Measurements from ENCODE around the gene PGBD5.

Gene PGBD5

DNA sequence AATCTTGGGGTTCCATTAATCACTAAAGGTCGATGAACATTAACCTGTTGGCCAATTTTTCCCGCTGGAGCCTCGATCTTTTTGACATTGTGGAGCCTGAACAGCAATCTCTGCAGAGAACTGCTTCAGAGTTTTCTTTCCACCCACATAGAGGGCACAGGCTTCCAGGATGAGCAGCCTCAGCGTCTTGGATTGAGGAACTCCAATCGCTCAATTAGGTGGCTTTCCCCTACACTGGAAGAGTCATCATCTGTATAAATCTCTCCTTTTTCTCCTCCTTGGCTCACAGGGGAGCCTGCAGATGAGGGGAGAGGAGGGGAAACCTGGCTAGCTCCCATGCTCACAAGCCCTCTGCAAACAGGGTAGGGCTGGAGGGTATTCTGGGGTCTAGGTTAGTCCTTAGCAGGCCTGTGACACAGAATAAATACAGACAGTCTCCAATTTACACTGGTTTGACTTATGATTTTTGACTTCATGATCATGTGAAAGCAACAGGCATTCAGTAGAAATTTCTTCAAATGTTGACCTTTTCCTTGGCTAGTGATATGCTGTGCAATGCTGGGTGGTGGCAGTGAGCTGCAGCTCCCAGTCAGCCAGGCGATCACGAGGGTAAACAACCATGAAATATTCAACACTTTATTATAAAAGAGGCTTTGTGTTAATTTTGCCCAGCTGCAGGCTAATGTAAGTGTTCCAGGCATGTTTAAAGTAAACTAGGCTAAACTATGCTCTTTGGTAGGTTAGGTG lies 80.8 kb downstream of the PGBD5 start:
- no peak for DNase-seq

DNA sequence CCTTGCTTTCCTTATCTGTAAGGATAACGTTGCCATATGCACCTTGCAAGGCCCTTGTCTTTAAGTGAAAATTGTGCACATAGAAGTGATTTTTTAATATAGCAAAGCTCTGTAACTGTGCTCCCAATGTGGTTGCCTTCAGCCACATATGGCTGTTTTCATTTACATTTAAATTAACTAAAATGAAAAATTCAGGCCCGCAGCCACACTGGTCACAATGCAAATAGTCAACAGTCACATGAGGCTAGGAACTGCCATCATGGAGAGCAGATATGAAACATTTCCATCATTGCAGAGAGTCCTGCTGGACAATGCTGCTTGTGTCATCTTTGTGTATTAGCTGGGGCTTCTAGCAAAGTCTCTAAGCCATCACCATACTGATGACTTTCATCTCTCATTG lies 83.4 kb downstream of the PGBD5 start:
- DNase-seq, result no peak

DNA sequence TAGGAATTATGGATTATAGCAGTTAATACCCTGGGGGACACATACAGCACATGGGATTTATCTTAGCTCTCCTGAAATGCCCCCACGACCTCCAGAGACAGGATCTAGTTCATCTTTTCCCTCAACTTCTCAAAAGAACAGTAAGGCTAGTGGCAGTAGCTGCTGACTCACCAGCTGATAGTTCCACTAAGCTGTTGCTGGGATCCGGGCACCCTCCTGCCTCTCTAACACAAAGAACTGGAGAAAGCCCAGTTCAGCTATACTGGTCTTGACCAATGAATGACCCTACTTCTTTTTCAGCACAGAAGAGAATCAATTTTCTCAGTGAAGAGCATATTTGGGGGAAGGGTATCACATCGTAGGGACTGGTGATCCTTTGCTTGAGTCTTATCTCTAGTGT lies 84.1 kb downstream of the PGBD5 start:
- DNase-seq, result no peak

DNA sequence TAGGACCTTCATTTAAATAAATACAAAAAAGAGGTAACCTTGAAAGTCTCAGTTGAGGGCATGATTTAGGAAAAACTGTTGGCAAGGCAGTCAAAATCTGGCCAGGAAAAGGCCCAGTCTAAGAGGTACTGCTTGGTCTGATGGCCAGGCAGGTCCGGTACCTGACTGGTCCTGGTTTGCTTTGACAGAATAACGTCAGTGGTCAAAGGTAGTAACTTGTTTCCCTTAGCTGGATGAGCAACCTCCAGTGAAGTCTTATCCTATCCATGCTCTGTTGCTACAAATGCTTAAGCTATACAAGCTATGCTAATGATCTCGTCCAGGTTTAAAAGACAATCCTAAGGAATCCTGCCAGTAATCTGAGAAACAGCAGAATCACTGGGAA lies 85.0 kb downstream of the PGBD5 start:
- DNase-seq, result no peak

DNA sequence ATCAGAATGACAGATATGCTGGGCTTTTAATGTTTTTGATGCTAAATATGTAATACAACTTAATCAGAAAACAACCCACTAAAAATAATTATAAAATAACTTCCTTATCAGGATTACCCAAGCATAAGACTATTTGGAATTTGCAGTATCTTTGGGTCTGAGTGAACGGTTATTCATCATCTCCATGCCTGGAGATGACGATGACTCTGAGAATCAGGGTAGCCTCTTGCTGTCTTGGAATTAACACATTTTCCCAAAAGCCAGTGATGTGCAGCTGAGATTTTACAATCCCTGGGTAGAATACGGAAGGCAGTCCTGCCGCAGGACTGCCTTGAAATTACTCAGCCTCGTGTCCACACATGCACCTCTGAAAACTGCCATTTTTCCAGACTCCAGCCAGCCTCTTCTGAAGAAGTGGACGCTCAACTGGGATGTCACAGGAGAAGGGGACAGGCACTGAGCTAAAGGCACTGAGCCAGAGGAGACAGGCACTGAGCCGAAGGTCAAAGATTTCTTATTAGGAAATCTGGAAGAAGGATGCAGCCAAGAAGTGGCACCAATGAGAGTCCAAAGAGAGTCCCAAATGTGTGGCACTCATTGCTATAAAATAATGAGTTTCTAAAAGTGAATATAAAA lies 85.5 kb downstream of the PGBD5 start:
- no peak for DNase-seq

DNA sequence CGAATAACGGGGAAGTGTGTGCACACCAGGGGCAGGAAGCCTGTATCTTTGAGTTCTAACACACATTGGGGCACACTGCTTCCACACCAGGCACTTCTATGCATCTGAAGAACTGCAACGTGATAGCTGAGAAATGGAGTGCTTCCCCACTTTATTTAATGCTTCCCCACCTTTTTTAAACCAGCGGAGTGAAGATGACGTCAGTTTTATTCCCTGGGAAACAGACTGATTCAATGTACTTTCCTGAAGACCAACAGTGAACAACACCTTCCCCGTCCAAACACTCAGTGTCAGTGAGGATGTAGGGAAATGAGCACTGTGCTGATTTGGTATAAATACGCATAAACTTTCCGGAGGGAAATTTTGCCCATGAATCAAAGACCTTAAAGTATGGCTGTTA lies 87.1 kb downstream of the PGBD5 start:
- no peak for DNase-seq

DNA sequence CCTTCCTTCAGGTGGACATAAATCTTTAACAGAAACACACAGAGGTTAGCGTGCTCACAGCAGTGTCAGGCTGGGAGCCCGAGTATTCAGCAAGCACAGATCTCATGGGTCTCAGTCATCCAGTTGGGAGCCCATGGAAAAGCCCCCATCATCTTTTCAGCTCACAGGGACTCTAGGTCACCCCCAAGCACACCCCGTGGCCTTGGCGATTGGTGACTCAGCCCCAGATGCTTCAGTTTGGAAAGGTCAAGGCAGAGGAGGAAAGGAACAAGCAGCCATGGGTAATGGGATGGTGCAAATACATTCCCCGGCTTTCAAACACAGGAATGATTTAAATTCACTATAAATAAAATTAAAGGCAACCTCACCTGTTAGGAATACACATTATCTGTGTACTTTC lies 88.9 kb downstream of the PGBD5 start:
- no peak for DNase-seq

DNA sequence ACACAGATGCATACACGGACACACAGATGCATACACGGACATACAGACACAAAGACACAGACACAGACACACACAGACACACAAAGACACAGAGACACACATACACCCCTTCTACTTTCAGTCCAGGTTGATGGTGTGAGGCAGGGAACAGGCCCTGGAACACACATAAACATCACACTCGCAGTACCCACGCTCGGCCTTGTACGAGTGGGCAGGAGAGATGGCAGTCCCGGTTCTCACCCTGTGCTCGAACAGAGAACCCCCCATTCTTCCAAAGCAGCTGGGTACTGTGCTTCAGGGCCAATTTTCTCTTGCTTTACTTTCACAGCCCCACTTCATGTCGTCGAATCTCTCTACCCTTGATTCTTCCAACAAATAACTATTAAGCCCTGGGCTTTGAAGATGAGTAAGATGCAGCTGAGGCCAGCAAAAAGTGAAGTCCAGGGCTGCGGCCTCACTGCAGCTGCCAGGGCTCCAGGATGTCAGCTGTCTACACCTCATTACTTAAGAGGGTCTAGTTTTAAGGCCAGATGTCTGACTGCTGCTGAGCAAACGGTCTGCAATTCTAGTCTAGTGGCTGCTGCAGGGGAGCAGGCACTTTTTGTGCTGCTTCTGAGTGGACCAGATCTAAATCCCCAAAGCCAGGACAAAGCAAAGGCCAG lies 90.1 kb downstream of the PGBD5 start:
- no peak for DNase-seq

DNA sequence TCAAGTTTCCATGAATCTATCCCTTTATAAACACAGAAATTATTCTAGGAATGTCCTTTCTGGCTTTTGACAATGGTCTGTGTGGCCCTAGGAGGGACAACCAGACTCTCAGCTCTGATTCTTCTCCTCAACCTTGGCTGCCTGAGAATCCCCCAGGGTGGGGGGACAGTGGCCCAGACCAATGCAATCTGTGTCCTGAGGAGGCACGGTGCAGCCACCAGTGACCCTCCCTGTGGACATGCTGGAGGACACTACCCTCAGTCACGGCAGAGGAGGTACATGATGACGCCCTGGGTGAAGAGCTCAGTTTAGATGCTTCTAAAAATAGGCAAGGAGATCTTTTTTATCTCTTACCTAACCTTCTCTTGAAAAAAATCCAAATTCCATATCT lies 91.7 kb downstream of the PGBD5 start:
- no peak for DNase-seq

DNA sequence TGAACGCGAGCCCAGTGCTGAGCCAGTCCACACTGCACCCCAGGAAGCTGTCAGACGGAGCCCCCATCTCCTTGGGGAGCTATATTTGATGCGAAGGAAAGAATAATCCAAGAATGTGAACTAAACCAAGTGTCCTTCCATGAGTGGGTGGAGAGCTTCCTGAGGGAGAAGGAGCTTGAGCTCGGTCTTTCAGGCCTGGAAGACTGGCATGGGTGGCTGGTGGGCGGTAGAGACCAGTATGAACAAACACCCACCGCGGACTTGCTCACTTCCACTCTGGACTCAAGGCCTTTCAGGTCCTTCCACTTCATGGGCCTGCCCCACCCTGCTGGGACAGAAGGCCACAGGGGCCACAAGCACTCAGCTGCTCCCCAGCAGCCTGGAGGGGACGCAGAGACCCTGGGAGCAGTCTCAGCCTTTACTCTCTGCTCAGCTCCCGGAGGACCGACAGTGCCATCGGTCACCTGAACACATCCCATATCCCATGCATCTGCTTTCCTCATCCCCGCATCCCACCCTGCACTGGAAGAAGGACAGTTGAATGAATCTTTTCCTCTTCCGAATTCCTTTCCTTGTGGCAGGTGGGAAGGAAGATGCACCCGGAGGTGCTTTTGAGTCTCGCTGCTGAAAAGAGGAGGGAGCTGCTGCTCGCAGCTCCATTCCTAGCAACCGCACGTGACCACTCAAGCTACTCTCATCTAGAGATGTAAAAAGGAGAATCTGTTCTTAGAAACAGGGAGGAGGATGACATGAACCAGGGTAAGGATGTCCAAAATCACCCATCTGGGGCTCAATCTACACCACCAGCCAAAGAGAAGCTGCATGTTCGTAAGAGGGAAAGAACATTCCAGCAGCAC lies 92.3 kb downstream of the PGBD5 start:
- DNase-seq, result no peak

DNA sequence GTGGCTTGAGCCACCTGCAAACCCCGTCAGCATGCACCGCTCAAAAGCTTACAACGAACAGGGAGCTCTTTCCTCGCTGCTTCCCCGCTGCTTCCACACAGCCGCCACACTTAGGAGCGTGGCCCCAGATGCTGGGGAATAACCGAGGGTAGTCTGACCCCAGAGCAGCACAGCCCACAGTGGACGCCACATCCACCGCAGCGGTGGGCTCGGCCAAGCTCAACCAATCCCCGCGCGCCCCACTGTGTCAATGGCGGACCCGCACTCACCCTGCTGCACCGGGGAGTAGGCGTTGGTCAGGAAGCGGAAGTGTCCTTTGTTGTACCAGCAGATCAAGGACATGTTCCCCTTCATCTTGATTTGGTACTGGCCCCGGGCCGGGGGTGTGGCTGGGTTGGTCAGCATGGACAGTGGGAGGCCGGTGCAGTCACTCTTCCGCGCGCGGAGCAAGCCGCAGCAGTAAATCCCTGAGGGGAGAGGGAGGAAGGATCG lies 93.5 kb downstream of the PGBD5 start:
- no peak for DNase-seq

DNA sequence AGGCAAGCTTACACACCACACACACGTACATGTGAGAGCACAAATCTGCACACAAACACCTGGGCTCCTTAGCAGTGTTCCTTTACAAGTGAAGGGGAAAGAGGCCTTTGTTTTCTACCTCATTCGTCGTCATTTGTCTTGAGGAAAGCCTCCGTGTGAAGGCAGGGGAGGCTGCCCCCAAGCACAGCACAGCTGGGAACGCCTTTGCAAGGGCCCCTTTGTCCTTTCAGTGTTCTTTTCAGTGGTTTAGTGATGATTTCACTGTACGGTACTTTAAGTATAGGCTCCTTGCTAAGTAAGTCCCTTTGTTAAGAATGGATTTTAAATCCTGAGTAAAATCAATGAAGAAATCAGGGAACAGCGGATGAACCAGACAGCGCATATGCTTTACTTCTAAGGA lies 94.1 kb downstream of the PGBD5 start:
- no peak for DNase-seq

DNA sequence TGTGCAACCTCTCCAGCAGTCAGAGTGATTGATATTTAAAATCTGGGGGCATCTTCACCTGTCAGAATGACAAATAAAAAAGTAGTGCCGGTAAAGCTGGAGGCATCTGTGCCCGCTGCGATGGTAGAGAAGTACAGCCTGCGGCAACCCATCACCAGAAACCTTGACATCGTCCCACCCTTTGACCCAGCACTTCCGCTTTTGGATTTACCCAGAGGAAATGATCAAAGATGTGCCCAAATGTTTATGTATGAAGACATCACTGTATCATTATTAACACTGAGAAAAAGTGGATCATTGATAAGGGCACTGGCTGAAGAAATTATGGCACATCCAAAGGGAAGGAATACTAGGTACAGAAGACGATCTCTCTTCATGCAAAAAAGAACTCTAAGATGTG lies 96.0 kb downstream of the PGBD5 start:
- no peak for DNase-seq

DNA sequence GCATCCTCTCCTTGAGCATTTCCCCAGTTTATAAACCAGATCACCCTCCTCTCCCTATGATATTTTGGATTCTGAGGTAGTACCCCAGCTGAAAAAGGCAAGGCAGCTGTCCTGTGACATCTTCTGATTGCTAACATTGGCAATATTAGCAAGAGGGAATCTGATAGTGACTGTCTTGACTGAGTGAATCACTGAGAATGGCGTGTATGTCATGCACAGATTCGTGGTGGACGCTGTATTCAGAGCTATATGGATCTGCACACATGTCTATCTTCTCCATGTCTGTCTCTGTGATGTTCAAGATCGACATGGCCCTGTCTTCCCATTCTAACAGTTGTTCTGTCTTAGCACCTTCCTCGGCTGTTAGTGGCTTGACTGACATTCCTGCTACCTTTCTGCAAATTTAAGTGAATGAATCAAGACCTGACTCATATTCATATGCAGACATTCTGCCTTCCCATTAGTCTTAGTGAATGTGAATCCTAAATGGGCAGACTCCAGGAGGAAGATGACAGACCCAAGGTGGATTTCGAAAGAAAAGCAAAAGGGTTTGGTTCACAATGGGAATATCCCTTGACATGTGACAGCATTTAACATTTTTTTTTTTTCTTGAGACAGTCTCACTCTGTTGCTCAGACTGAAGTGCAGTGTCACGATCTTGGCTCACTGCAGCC lies 97.7 kb downstream of the PGBD5 start:
- DNase-seq, result no peak

DNA sequence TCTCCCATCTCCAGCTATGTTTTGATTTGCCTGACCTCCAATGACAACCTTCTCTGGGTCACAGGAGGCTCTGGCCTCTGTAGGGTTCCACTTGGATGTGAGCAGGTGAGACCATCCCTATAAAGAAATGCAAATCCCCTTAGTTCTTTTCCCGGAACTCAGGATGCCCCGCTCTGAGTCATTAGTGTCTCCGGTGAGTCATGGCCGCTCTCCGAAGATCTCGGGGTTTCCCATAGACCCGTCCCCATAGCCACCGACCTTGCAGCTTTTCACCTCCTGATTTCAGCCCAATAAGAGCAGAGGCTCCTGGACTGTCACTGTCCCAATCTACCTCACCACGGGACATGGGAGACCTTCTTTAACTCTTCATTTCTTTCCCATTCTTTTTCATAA lies 98.2 kb downstream of the PGBD5 start:
- DNase-seq, result no peak

DNA sequence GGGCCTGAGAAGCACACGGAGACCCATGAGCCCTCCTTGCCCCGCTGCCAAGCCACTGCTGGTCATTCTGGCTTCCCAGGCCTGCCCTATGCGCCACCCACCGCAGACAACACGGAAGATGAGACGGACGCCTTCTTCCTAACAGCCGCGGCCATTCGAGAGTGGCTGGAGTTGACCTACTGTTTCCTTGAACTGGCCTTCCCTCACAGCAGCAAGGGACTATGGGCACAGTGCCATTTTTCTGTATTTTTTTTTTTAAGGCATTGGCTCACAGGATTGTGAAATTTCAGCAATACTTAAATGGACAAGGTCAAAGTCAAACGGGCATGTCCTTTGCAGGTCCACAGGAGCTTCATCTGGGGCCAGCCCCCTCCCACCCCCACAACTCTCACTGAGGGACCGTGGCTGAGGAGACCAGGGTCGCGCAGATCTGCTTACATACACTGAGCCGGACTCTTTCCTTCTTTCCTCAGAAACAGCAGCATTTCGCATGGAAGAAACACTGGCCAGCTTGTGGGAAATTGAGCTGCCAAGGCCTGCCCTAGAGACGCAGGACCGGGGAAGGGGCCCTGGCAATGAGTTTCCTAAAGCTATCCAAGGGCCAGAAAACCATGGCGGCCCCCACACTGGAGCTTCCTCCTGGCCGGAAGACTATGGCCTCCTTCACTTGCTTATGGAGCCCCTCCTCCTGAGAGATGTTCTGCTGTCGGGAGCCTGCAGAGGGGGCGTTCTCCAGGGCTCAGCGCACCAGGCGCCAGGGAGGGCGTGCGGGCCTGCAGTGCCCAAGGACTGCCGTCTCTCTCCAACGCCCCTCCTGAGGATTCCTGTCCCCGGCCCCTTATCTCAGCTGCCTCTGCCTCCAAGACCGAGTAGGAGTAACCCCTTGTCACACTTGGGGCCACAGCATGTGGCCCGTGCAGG lies 98.9 kb downstream of the PGBD5 start:
- no peak for DNase-seq

DNA sequence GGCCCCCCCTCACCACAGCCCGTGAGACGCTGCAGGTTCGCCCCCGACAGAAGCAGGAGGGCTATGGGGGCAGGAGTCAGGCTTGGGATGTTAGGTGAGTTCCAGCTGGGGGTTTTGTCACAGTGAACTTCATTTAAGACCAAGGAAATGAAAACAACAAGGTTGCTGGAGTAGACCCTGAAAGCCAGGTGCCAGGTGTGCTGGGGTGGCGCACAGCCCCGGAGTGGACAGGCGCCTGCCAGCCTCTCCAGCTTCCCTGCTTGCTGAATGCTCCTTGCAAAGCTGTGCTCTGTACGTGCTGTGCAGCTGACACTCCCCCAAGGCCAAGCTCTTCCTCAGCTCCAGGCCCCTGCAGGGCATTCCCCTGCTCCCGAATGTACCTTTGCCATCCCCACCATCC lies 102.4 kb downstream of the PGBD5 start:
- DNase-seq, result no peak

DNA sequence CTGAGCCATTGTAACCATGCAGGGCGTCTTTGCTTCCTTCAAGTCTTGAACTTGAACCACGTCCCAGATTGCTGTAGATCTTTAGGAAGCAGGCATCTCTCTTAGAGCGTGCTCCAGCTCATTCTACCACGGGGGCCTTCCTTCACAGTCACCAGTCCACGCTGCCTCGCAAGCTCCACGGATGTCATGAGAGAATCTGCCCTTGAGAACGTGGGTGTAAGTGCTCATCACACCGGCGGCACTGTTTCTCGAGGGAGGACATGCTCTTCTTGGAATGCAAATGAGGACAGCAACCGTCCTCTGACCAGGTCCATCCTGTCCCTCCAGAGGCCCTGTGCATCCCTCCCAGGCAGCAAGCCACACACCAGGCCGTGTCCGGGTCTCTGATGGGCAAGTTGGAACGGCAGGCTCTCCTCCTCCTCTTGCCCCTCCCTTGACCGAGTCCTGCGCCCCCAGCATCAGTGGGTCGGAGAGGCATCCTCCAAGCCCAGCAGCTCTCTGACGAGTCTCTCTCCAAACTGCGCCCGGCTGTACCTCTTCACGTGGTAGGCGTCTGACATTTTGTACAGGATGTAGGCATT lies 103.1 kb downstream of the PGBD5 start:
- DNase-seq, result no peak

DNA sequence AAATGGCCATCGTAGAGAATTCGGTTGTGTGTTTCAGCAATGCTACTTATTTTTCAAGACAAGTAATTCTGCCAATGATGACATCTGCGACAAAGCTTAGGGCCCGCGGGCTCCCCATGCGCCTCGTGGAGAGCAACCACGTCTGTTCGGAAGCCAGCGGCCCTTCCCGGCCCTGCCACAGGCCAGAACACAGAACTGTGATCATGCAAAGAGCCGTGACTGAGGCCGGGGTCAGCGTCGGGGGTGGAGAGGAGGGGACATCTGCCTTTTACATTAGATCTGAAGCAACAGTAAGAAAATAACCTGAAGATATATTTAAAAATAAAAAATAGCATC lies 103.7 kb downstream of the PGBD5 start:
- no peak for DNase-seq

DNA sequence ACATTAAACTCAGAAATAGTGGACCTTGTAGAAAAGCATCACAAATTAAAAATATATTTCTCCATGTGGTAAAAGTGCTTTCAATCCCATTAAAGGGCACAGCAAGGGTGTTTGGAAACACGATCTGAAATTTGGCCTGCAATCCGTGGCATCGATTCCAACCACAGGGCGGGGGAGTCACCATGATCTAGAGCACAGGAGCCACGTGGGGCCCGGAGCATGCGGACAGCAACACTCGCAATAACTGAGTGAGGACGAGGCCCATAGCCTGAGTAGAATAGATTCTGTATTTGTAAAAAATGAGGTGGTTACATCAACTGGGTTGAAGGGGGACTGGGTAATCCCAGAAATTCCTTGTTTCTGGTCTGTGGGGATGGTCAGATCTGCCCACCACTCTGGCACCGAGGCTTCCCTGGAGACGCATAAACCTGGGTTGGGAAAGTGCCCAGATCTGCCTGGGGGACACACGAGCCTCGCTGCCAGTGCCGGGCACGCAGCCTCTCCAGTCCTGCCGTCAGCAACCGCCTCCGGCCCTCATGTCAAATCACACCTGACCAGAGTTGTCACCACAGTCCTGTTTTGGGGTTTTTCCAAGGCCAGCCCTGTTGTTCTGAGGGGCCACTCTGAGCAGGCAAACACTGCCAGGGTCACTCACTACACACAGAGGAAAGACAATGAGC lies 104.3 kb downstream of the PGBD5 start:
- no peak for DNase-seq

DNA sequence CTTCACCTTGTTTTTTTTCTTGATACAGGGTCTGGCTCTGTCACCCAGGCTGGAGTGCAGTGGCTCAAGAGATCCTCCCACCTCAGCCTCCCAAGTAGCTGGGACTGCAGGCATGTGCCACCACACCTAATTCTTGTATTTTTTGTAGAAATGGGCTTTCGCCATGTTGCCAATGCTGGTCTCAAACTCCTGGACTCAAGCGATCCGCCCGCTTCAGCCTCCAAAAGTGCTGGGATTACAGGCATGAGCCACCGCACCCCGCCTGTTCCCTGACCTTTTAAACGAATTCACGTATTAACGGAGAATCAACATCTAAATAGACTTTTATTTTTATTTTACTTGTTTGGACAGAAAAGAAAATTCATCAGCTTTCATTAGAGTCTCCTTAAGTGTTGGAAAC lies 104.8 kb downstream of the PGBD5 start:
- DNase-seq, result no peak

Data from hematopoietic multipotent progenitor cell treated with erythropoietin and hydrocortisone succinate and interleukin-3 and kit ligand, for 8 days (in vitro differentiated cells).